AG09319 (cell line): ENCODE results near the gene CKM.

Experiments
- DNase-seq: peaks from one replicate; pipeline ENCODE4 v3.0.0-alpha.2; 2010; ENCODE audit warnings: low read depth; ENCODE audit errors: extremely low read depth
- CTCF ChIP-seq: IDR thresholded peaks from 2 replicates; pipeline ENCODE4 v1.5.1; 2011; ENCODE audit warnings: low read depth, mild to moderate bottlenecking, inconsistent platforms, low read length, moderate library complexity

Gene CKM

GRCh38 chr19:45322744-45323281, at the start of gene CKM:
Gene CKM, minus strand, starts transcription at chr19:45322875. Its CDS starts 3,162 bp downstream, at chr19:45319713.
- no peak for DNase-seq
- TF ChIP-seq CTCF, result no peak

GRCh38 chr19:45370410-45371204, 47.9 kb upstream of the CKM start, which contains the start of gene ERCC2:
Gene ERCC2, minus strand, starts transcription at chr19:45370573. Its CDS starts 33 bp downstream, at chr19:45370540.
- peak; percentile 99 for DNase-seq
- no peak for TF ChIP-seq CTCF

- no peak for TF ChIP-seq CTCF
- no peak for DNase-seq
These were observed 46.2 kb upstream of the CKM start for GRCh38 chr19:45368737-45369340.

- DNase-seq, result no peak
- no peak for TF ChIP-seq CTCF
These were observed 45.5 kb upstream of the CKM start for GRCh38 chr19:45368127-45368526.

GRCh38 chr19:45364696-45365095, 42.0 kb upstream of the CKM start:
- no peak for TF ChIP-seq CTCF
- DNase-seq, result no peak

GRCh38 chr19:45363861-45364459, 41.3 kb upstream of the CKM start:
- DNase-seq, result no peak
- no peak for TF ChIP-seq CTCF

- DNase-seq, result no peak
- no peak for TF ChIP-seq CTCF
These were observed 39.6 kb upstream of the CKM start for GRCh38 chr19:45362291-45362690.
